ENCODE results near the gene MYF5. TPM values are rescaled to one million over a fixed set of nuclear protein-coding genes. Genes with fewer than 3 reads are reported as not detected.

The MYF5 gene
- total RNA-seq, 4 donors from 2014 or later: not detected

DNA sequence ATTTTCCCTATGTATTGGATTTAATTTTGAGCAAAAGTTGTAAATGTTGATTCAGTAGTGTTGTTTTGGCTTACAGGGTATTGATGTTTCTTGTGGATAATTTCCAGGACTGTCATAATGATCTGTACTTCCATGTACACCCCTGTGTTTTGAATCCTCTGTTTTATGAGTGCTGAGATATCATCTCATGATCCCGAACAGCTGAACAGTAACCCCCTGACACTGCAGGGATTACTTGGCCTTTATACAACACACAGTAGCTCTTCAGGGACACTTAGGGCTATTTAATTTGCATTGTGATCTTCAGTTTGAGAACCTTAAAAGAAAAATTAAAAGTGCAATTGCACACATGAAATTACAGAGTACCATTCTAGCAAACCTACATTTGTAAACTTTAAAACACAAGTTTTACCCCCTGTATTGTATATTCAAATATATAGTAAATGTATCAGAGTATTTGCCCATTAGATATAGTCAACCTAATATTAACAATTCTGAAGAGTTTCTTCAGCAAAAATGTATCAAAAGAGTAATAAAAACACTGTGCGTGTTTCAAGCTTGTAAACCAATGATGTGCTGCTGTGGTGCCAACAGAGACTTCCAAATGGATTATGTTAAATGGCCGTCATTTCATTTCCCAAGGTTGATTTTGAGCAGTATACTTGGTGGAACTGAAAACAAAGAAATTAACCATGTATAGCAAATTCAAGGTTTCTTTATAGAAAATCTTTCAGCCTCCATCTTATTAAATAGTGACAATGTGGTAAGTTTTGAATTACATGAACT lies 37.2 kb upstream of the MYF5 start:
- no peak for DNase-seq
- H3K9me3 ChIP-seq: no peaks in the 10 kb centered on the region
- H3K27me3 ChIP-seq: no peaks in the 10 kb centered on the region
- no peak overlapping the region for H3K27ac ChIP-seq
- no peaks in the 10 kb centered on the region for H3K36me3 ChIP-seq
- no peak overlapping the region for H3K4me3 ChIP-seq
- H3K4me1 ChIP-seq: no peaks in the 10 kb centered on the region
- TF ChIP-seq, protein P1, sequence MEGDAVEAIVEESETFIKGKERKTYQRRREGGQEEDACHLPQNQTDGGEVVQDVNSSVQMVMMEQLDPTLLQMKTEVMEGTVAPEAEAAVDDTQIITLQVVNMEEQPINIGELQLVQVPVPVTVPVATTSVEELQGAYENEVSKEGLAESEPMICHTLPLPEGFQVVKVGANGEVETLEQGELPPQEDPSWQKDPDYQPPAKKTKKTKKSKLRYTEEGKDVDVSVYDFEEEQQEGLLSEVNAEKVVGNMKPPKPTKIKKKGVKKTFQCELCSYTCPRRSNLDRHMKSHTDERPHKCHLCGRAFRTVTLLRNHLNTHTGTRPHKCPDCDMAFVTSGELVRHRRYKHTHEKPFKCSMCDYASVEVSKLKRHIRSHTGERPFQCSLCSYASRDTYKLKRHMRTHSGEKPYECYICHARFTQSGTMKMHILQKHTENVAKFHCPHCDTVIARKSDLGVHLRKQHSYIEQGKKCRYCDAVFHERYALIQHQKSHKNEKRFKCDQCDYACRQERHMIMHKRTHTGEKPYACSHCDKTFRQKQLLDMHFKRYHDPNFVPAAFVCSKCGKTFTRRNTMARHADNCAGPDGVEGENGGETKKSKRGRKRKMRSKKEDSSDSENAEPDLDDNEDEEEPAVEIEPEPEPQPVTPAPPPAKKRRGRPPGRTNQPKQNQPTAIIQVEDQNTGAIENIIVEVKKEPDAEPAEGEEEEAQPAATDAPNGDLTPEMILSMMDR (IDR thresholded peaks at IDR 0.05): no peak
- intact Hi-C loops (cut with DNase I; ENCODE audit: low total_unique reads): no loop called here

DNA sequence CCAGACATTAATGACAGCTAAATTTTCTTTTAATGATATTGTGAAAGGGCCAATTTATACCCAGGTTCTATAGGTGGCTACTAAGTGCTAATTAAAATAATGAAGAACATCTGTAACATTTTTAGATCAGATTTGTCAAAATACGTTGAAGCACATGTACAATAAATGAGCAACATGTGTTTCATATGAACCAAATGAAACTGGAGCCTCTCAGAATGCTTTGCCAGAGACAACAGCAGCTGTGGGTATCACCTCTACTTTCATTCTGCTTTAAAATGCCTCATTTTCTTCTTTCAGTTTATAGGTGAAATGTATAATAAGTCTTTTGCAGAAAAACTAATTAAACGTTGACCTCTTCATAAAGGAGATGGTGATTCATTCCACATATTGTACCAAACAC lies 35.4 kb upstream of the MYF5 start:
- DNase-seq: no peak
- Histone ChIP-seq H3K9me3 (no peaks in the 10 kb centered on the region), H3K27ac (no peak overlapping the region), H3K4me3 (no peak overlapping the region), H3K4me1 (no peaks in the 10 kb centered on the region), H3K36me3 (no peaks in the 10 kb centered on the region), H3K27me3 (no peaks in the 10 kb centered on the region)
- TF ChIP-seq, protein P1 (IDR thresholded peaks at IDR 0.05): no peak
- TF ChIP-seq POLR2A (IDR thresholded peaks at IDR 0.05): no peak
- intact Hi-C loops (cut with DNase I; ENCODE audit: low total_unique reads): no loop called here

DNA sequence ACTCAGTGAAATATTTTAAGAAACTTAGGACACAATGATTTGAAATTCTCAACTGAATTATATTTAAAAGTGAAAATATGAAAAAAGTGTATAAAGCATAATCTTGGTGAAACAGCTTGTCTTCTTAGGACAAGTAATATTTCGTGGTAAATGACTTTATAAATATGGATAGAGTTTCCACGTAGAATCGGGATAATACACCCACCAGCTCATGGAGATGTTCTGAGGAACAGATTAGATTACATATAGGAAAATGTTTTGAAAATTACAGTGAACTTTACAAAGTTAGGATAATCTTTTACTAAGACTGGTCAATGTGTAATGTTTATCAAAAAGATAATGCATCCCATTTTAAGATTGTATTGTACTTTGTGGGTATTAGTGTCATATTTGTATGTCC lies 34.9 kb upstream of the MYF5 start:
- TF ChIP-seq, protein P1 (IDR thresholded peaks at IDR 0.05): no peak
- no peak for TF ChIP-seq POLR2A (IDR thresholded peaks at IDR 0.05)
- H3K4me1 ChIP-seq: no peaks in the 10 kb centered on the region
- no peak for DNase-seq
- H3K9me3 ChIP-seq: no peaks in the 10 kb centered on the region
- no peaks in the 10 kb centered on the region for H3K36me3 ChIP-seq
- H3K27me3 ChIP-seq: no peaks in the 10 kb centered on the region
- intact Hi-C loops (cut with DNase I; ENCODE audit: low total_unique reads): no loop called here
- H3K4me3 ChIP-seq: no peak overlapping the region
- H3K27ac ChIP-seq: no peak overlapping the region

DNA sequence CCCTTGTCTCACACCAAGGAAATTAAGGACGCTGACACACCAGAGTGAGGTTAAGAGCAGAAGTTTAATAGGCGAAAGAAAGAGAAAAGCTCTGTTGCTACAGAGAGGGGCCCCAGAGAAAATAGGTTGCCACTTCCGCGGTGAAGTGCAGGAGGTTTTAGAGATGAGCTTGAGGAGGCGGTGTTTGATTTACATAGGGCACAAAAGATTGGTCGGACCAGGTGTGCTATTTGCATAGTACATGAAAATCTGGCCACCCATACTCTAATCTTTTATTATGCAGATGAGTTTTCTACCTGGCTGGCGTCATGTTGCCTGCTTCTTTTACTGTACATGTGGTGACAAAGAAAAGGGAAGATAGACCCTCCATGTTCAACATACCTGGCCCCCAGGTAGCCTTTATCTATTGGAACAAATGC lies 32.6 kb upstream of the MYF5 start:
- H3K9me3 ChIP-seq: no peaks in the 10 kb centered on the region
- TF ChIP-seq POLR2A (IDR thresholded peaks at IDR 0.05): no peak
- TF ChIP-seq, protein P1 (IDR thresholded peaks at IDR 0.05): no peak
- no peak overlapping the region for H3K4me3 ChIP-seq
- no peaks in the 10 kb centered on the region for H3K27me3 ChIP-seq
- no peaks in the 10 kb centered on the region for H3K36me3 ChIP-seq
- H3K4me1 ChIP-seq: no peaks in the 10 kb centered on the region
- no peak for DNase-seq
- H3K27ac ChIP-seq: no peak overlapping the region
- intact Hi-C loops (cut with DNase I; ENCODE audit: low total_unique reads): no loop called here

DNA sequence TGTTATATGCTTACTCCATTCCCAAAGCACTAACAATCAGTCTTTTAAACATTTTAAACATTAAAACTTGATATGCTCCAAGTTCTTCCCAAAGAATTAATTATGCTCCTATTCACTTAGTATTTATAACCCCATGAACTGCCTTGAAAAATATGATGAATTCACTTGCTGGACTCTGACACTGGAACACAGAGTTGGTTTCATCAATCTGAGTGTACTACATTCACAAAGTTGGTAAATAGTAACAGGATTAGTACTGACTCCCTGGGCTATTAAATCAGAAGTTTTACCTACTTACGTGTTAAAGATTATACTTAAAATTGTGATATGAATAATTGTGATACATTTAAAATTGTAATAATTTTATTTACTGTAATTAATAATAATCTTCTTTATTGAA lies 26.6 kb upstream of the MYF5 start:
- Histone ChIP-seq H3K4me1 (no peaks in the 10 kb centered on the region), H3K27me3 (no peaks in the 10 kb centered on the region)
- intact Hi-C loops (cut with DNase I; ENCODE audit: low total_unique reads): no loop called here

More for the DNA sequence above, 26.6 kb upstream of the MYF5 start:
- Histone ChIP-seq H3K36me3 (no peaks in the 10 kb centered on the region), H3K27ac (no peak overlapping the region), H3K9me3 (no peaks in the 10 kb centered on the region), H3K4me3 (no peak overlapping the region)
- no peak for TF ChIP-seq POLR2A (IDR thresholded peaks at IDR 0.05)
- TF ChIP-seq, protein P1 (IDR thresholded peaks at IDR 0.05): no peak
- DNase-seq: no peak

All from uterus (tissue), 4 donors.